ENCODE results near the gene LRIG2.

GRCh38 chr1:113128116-113128515 lies 55.1 kb downstream of the LRIG2 start:
- TF ChIP-seq POLR2AphosphoS5 (IDR thresholded peaks at IDR 0.05) (no peak), POLR2A (IDR thresholded peaks at IDR 0.05) (no peak)
